WI38 (cell line): ENCODE measurements around the gene SNX2.

Experiments used
- H3K4me3 ChIP-seq: 2 replicates; pipeline ENCODE4 v1.5.1; 2011; ENCODE audit warnings: low read depth, mild to moderate bottlenecking, control low read depth, low read length
- TF ChIP-seq, protein P1 (sequence below): IDR thresholded peaks from 2 replicates; pipeline ENCODE4 v1.5.1; 2012; ENCODE audit warnings: low read depth, mild to moderate bottlenecking, control low read depth, low read length

The SNX2 gene

DNA sequence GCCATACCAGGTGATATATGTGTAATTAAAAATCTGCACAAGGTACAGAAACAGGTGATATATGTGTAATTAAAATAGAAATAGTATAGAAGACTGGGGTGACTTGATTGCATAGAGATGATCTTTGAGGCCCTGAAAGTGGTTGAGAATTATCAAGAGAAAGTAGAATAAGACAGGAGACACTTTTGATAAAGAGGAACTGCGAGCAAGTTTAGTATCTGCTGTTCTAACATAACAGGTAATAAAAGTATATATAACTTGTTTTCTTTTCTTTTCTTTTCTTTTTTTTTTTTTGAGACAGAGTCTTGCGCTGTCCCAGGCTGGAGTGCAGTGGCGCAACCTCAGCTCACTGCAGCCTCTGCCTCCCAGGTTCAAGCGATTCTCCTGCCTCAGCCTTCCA is 5.4 kb downstream of the SNX2 start:
- TF ChIP-seq, protein P1, sequence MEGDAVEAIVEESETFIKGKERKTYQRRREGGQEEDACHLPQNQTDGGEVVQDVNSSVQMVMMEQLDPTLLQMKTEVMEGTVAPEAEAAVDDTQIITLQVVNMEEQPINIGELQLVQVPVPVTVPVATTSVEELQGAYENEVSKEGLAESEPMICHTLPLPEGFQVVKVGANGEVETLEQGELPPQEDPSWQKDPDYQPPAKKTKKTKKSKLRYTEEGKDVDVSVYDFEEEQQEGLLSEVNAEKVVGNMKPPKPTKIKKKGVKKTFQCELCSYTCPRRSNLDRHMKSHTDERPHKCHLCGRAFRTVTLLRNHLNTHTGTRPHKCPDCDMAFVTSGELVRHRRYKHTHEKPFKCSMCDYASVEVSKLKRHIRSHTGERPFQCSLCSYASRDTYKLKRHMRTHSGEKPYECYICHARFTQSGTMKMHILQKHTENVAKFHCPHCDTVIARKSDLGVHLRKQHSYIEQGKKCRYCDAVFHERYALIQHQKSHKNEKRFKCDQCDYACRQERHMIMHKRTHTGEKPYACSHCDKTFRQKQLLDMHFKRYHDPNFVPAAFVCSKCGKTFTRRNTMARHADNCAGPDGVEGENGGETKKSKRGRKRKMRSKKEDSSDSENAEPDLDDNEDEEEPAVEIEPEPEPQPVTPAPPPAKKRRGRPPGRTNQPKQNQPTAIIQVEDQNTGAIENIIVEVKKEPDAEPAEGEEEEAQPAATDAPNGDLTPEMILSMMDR = no peak
- H3K4me3 ChIP-seq = no peak overlapping the region

DNA sequence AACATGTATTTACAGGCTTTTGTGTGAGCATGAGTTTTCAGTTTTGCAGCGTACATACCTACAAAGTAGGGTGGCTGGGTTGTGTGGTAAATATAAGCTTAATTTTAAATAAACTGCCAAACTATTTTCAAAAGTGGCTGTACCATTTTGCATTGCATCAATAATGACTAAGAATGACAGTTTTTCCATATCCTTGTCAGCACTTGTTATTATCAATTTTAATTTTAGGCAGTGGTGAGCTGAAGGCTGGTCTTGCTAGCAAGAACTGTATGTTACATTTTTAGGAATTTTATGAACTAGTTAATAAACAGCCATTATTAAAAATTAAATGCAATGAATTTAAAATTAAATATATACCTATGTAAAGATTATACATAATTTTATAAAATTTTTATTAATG is 6.6 kb downstream of the SNX2 start:
- H3K4me3 ChIP-seq = no peak overlapping the region

DNA sequence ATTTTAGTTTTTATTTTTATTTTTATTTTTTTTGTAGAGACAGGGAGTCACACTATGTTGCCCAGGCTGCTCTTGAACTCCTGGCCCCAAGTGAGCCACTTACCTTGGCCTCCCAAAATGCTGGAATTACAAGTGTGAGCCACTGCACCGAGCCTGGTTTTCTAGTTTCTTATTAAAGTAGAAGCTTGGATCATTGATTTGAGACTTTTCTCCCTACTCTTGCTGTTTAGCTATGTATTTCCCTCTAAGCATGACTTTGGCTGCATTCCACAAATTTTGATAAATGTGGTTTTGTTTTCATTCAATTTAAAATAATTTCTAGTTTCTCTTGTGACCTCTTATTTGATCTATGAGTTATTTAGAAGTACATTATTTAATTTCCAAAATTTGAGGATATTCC is 10.4 kb downstream of the SNX2 start:
- H3K4me3 ChIP-seq = no peak overlapping the region
- TF ChIP-seq, protein P1 = no peak

More for the DNA sequence above, 6.6 kb downstream of the SNX2 start:
- TF ChIP-seq, protein P1 = no peak

DNA sequence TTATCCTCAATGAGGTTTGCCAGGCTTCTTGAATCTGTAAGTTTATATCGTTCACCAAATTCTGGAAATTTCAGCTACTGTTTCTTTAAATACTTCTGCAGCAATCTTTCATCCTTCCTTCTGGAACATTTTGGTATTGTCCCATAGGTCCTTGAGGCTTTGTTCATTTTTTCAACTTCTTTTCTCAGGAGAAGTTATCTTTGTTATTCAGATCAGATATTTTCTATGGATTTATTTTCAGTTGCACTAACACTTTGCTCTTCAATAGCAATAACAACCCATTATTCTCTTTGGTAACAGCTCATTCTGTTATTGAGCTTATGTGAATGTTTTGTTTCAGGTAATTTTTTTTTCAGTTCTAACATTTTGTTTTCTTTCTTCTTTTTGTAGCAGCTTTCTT is 13.5 kb downstream of the SNX2 start:
- H3K4me3 ChIP-seq = no peak overlapping the region
- TF ChIP-seq, protein P1 = no peak

DNA sequence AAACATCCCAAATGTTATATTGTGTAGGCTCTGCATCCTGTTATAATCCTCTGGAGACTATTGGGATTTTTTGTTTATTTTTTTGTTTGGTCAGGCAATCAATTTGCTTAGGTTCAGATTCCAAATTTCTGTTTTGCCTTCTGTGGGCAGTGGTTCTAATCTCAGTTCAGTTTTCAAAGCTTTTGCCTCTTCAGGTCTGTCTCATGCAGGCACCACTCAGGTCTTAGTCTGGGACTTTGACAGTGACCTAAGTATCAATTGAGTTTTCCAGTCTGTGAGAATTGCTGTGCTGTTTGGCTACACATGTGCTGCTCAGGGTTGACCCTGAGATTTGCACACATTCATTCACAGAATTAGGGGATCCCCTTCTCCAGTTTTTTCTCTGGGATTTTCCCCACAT is 14.1 kb downstream of the SNX2 start:
- TF ChIP-seq, protein P1 = no peak
- H3K4me3 ChIP-seq = no peak overlapping the region

DNA sequence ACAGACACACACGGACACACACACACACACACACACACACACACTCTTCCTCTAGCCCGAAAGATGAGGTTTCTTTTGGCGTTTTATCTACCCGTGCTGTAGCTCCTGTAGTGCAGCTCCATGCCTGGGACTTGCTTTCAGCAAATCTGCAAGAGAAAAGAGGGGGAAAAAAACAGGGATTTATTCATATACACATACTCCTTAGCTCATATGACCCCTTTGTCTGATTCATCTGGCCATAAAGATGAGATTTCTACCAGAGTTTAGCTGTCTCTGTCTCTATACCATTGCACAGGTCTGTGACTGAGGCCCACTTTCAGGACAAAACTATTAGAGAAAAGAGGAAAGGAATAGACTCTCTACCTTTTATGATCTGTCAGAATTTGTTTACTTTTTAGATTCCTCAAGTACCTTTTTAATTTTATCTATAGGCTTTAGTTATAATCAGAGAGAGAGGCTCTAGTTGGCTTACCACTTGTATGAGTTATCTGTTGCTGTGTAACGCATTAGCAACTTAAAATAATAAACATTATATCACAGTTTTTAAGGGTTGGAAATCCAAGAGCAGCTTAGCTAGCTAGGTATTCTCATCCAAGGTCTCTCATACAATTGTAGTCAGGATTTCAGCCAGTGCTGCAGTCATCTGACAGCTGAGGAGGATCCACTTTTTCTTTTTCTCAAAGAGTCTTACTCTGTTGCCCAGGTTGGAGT is 14.7 kb downstream of the SNX2 start:
- H3K4me3 ChIP-seq = no peak overlapping the region
- TF ChIP-seq, protein P1 = no peak

DNA sequence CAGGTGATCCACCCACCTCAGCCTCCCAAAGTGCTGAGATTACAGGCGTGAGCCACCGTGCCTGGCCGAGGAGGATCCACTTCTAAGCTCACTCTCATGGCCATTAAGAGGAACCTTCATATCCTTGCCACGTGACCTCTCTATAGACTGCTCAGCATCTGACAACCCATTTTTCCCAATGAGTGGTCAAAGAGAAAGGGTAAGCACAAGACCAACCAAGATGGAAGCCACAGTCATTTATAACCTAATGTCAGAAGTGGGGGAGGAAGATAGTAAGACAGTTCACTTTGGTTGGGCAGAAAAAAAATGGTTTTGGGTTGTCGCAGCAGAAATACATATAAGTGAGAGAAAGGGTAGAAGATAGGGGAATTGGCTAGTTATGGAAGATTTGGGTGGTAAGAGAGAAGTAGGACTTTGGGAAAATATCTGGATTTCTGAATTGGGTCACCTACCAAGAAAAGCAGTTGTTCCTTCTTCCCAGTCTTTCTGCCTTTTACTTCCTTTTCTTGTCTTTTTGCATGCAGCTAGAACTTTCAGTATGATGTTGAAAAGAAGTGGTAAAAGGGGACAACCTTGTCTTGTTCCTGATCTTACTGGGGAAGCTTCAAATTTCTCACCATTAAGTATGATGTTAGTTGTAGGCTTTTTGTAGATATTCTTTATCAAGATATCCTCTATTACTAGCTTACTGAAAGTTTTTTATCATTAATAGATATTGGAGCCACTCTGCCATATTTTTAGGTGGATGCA is 15.6 kb downstream of the SNX2 start:
- TF ChIP-seq, protein P1 = no peak
- no peak overlapping the region for H3K4me3 ChIP-seq
